Hematopoietic multipotent progenitor cell treated with erythropoietin and hydrocortisone succinate and interleukin-3 and kit ligand, for 15 days (in vitro differentiated cells): ENCODE results near the gene PRKAG1.
"Not testable (repeated sequence)": the region's sequence is repeated elsewhere in the genome, so short reads cannot be mapped to it uniquely, and the experiment has no call there.

ENCODE experiments used
- DNase-seq: peaks from one replicate; pipeline ENCODE4 v3.0.0-alpha.2; 2015; ENCODE audit warnings: low spot score

The PRKAG1 gene

GRCh38 chr12:49018261-49019119, at the start of gene PRKAG1:
PRKAG1 (minus strand) TSS chr12:49018776; CDS start chr12:49018740, 36 bp downstream.
- peak; percentile 95 for DNase-seq

DNA sequence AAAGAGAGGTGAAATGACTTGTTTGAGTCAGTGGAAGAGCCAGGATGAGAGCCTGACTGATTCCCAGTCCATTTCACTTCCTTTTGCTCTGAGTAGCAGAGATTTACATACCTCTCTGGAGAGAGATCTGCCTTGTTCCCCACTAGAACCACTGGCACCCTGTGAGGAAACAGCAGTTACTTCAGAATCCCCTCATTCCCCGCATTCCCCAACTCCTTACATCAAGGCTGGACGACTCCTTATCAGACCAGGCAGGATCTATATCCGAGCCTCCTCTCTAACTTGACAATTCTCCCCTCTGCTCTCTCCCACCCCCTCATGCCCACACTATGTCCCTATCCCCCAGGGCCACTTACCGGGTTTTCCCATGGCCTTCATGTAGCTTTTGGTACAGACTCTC, 47.5 kb upstream of the PRKAG1 start:
- no peak for DNase-seq

GRCh38 chr12:49064767-49065152, 46.2 kb upstream of the PRKAG1 start:
- DNase-seq = no peak

DNA sequence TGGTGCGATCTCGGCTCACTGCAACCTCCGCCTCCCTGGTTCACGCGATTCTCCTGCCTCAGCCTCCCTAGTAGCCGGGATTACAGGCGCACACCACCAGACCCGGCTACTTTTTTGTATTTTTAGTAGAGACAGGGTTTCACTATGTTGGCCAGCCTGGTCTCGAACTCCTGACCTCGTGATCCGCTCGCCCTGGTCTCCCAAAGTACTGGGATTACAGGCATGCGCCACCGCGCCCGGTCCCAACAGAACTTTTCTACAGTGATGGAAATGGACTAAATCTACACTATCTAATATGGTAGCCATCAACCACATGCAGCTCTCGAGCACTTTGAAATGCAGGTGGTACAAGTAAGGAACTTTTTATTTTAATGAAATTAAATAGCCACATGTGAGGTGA, 43.3 kb upstream of the PRKAG1 start:
- not testable (repeated sequence) for DNase-seq

GRCh38 chr12:49061157-49061650, 42.6 kb upstream of the PRKAG1 start:
- no peak for DNase-seq

DNA sequence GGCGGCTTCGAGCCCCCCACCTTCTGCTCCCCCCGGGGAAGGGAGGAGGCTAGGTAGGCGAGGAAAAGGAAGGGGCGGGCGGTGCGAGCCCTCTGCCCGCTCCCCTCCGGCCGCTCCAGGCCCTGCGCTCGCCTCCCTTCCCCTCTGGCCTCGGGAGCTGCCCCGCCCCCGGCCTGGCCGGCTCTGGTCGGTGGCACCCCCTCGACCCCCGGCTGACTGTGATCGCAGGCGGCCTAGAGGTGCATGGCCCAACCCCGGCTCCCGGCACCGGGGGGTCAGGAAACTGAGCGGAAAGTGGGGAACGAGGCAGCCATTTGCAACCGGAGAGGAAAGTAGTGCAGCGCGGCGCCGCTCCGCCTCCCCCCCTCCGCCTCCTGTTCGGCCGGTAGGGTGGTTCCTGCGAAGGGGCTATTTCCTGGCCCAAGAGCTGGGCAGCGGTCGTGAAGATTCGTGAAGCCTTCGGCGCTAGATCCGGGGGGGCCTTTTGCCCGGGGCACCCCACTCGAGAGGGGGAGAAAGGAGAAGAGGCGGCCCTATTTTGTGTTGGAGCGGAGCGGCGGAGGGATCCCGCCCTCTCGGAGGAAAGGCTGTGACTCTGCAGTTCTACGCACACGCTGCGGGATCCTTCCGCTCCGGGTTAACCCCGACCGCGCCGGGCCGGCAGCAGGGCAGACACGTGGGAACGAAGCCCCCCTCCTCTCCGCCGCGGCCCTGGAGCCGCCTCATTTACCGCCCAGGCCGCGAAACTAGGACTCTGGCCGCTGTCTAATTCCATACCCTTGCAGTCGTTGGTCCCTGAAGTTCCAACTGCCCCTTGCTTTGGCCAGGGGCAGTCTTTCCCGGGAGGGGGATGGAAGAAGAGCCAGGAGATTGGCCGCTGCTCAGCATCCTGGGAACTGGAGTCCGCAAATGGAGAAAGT, 41.9 kb upstream of the PRKAG1 start, which contains the start of gene KMT2D:
Gene KMT2D, minus strand, starts transcription at position 558 of the 920 bp plus-strand sequence. CDS start 5,470 bp downstream, outside the sequence.
- peak; percentile 93 for DNase-seq

- DNase-seq = peak; percentile 65
Measured at GRCh38 chr12:49059299-49060171, 41.0 kb upstream of the PRKAG1 start.

GRCh38 chr12:49059045-49059298, 40.4 kb upstream of the PRKAG1 start:
- peak; percentile 18 for DNase-seq

DNA sequence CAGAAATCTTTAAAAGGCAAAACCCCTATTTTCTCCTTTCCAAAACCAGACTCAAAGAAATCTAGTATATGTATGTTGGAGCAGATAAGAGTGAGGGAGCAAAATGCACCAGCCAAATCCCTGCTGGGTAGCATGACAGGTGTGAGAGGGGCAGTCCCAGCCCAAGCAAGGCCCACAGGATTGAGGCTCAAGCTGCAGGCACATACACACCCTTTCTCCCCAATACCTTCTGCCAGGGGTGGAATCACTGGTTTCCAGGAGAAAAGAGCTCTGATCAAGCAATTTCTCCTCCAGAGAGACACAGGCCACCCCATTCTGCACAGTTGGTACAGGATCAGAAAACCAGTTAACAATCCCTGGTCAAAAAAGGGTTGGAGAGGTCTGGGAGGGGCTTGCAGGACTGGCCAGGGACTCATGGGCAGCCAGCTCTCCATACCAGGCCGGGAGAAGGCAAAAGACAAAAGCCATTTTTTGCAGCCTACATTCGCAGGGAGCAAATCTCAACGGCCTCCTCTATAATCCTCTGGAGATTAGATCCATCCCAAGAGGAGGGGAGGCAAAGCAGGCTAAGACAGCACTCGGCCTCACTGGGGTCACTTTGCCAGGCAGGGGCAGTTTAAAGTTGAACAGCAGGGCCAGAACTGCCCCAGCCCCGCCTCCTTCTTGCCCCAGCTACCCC, 39.9 kb upstream of the PRKAG1 start:
- peak; percentile 28 for DNase-seq

GRCh38 chr12:49057888-49058287, 39.3 kb upstream of the PRKAG1 start:
- no peak for DNase-seq

- peak; percentile 64 for DNase-seq
Measured at GRCh38 chr12:49055978-49056754, 37.6 kb upstream of the PRKAG1 start.

- no peak for DNase-seq
Measured at GRCh38 chr12:49055092-49055491, 36.5 kb upstream of the PRKAG1 start.

- DNase-seq = no peak
Measured at GRCh38 chr12:49054524-49054923, 35.9 kb upstream of the PRKAG1 start.

GRCh38 chr12:49054096-49054495, 35.5 kb upstream of the PRKAG1 start:
- no peak for DNase-seq

DNA sequence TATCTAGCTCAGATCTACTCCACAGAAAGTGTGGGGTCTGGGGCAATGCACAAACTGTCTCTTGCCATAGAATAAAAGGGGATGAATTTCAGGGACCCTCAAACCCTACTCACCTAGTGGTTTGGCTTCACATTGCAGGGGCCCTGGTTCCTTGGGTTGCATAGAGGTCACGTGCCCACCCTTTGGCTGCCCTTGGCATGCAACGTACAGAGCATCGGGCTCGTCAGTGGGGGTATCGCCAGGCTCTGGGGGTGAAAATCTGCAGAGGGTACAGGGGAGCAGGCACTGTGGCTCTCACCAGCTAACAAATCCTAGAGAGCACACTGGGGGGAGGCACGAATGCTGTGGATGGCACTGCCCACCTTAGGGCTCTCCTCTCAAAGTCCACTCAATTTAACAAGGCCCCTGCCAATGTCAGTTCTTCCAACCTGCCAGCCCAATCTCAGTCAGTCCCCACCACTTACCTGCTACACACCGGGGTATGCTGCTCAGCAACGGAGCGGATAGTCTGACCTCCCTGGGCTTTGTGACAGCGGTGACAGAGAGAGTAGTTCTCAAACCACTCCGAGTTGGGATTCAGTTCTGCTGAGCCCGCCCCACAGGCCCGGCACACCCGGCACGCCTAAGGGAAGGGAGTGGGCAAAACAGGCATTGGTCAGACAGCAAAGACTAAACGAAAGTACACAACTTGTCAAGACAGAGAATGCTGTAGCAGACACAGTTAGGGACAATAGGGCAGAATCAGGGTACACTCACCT, 34.1 kb upstream of the PRKAG1 start:
- DNase-seq = no peak

DNA sequence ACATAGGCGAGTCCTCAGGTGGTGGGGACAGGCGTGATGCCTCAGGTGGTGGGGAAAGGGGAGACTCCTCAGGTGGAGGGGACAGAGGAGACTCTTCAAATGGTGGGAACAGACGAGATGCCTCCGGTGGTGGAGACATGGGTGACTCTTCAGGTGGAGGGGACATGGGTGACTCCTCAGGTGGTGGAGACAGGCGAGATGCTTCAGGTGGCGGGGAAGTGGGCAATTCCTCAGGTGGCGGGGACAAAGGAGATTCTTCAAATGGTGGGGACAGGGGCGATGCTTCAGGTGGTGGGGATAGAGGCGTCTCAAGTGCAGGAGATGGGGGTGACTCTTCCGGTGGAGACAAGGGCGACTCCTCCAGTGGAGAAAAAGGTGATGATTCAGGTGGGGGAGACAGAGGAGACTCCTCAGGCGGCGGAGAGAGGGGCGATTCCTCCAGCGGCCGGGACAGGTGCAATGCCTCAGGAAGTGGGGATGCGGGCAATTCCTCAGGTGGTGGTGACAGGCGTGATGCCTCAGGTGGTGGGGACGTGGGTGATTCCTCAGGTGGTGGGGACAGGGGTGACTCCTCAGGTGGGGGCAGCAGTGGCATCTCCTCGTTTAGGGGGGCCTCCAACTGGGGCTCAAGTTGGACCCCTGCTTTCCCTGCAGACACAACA, 33.3 kb upstream of the PRKAG1 start:
- DNase-seq = no peak

- DNase-seq = no peak
Measured at GRCh38 chr12:49051373-49051764, 32.8 kb upstream of the PRKAG1 start.

GRCh38 chr12:49050507-49051372, 32.2 kb upstream of the PRKAG1 start:
- no peak for DNase-seq
